ENCODE data around the gene PHOSPHO2. TPM values are rescaled to one million over a fixed set of nuclear protein-coding genes. Genes with fewer than 3 reads are reported as not detected.

Gene PHOSPHO2
- total RNA-seq, 3 donors from 2014 or later (not counting 1 experiment from before 2014, with no cell fraction given): 3.6 to 9.5 (median 5.8) TPM

GRCh38 chr2:169670937-169671336, 23.3 kb upstream of the PHOSPHO2 start:
- H3K4me1 ChIP-seq (ENCODE audit: control insufficient read depth, insufficient read depth, low read length): no peaks in the 10 kb centered on the region
- no peak for ATAC-seq
- WGBS (ENCODE audit: insufficient coverage): 99% methylated on average over 4 of the region's 4 CpGs

GRCh38 chr2:169672406-169672805, 21.9 kb upstream of the PHOSPHO2 start:
- TF ChIP-seq CTCF (IDR thresholded peaks at IDR 0.05): no peak
- H3K27me3 Mint-ChIP-seq (ENCODE audit: low read depth in 2 of 2): peaks cover 17 to 29% of the 10 kb centered on the region in 2 donors
- Histone ChIP-seq H3K36me3 (ENCODE audit: control insufficient read depth, insufficient read depth, low read length) (no peaks in the 10 kb centered on the region), H3K9me3 (ENCODE audit: control insufficient read depth, insufficient read depth, low read length) (no peaks in the 10 kb centered on the region), H3K27ac (ENCODE audit: low read length) (no peak overlapping the region), H3K4me1 (ENCODE audit: control insufficient read depth, insufficient read depth, low read length) (no peaks in the 10 kb centered on the region), H3K27me3 (ENCODE audit: control insufficient read depth, insufficient read depth, low read length) (no peaks in the 10 kb centered on the region), H3K4me3 (ENCODE audit: low read length) (no peak overlapping the region)
- DNase-seq (no peak), ATAC-seq (no peak)
- no peak overlapping the region for H3K4me3 Mint-ChIP-seq
- 38% methylated on average over 6 of the region's 6 CpGs for WGBS (ENCODE audit: insufficient coverage)
- no peak overlapping the region for H3K27ac Mint-ChIP-seq
- intact Hi-C loops (cut with micrococcal nuclease): no loop called here
- H3K4me1 Mint-ChIP-seq: no peaks in the 10 kb centered on the region
- no peaks in the 10 kb centered on the region for H3K36me3 Mint-ChIP-seq
- H3K9me3 Mint-ChIP-seq: no peaks in the 10 kb centered on the region

More at GRCh38 chr2:169670937-169671336, 23.3 kb upstream of the PHOSPHO2 start:
- intact Hi-C loops (cut with micrococcal nuclease): no loop called here
- peaks cover 18 to 19% of the 10 kb centered on the region in 2 donors for H3K27me3 Mint-ChIP-seq (ENCODE audit: low read depth in 2 of 2)
- H3K4me3 Mint-ChIP-seq: no peak overlapping the region
- H3K27ac Mint-ChIP-seq: no peak overlapping the region
- H3K4me1 Mint-ChIP-seq: no peaks in the 10 kb centered on the region
- Histone ChIP-seq H3K27ac (ENCODE audit: low read length) (no peak overlapping the region), H3K27me3 (ENCODE audit: control insufficient read depth, insufficient read depth, low read length) (no peaks in the 10 kb centered on the region), H3K36me3 (ENCODE audit: control insufficient read depth, insufficient read depth, low read length) (no peaks in the 10 kb centered on the region), H3K9me3 (ENCODE audit: control insufficient read depth, insufficient read depth, low read length) (no peaks in the 10 kb centered on the region), H3K4me3 (ENCODE audit: low read length) (no peak overlapping the region)
- no peak for DNase-seq
- TF ChIP-seq CTCF (IDR thresholded peaks at IDR 0.05): no peak
- H3K36me3 Mint-ChIP-seq: no peaks in the 10 kb centered on the region
- no peaks in the 10 kb centered on the region for H3K9me3 Mint-ChIP-seq

GRCh38 chr2:169673106-169673505, 21.2 kb upstream of the PHOSPHO2 start:
- no peaks in the 10 kb centered on the region for H3K4me1 ChIP-seq (ENCODE audit: control insufficient read depth, insufficient read depth, low read length)
- H3K4me3 ChIP-seq (ENCODE audit: low read length): no peak overlapping the region
- H3K4me1 Mint-ChIP-seq: no peaks in the 10 kb centered on the region
- no peak for DNase-seq
- H3K36me3 Mint-ChIP-seq: no peaks in the 10 kb centered on the region
- ATAC-seq: no peak
- no peaks in the 10 kb centered on the region for H3K27me3 ChIP-seq (ENCODE audit: control insufficient read depth, insufficient read depth, low read length)
- TF ChIP-seq CTCF (IDR thresholded peaks at IDR 0.05): no peak
- no peak overlapping the region for H3K4me3 Mint-ChIP-seq
- 100% methylated on average over 2 of the region's 3 CpGs for WGBS (ENCODE audit: insufficient coverage)
- H3K27ac Mint-ChIP-seq: no peak overlapping the region
- H3K27ac ChIP-seq (ENCODE audit: low read length): no peak overlapping the region
- no peaks in the 10 kb centered on the region for H3K36me3 ChIP-seq (ENCODE audit: control insufficient read depth, insufficient read depth, low read length)
- intact Hi-C loops (cut with micrococcal nuclease): no loop called here
- no peaks in the 10 kb centered on the region for H3K9me3 Mint-ChIP-seq
- peaks cover 17 to 30% of the 10 kb centered on the region in 2 donors for H3K27me3 Mint-ChIP-seq (ENCODE audit: low read depth in 2 of 2)
- no peaks in the 10 kb centered on the region for H3K9me3 ChIP-seq (ENCODE audit: control insufficient read depth, insufficient read depth, low read length)

GRCh38 chr2:169673921-169674320, 20.3 kb upstream of the PHOSPHO2 start:
- DNase-seq: no peak
- WGBS (ENCODE audit: insufficient coverage): 100% methylated on average over 2 of the region's 2 CpGs
- H3K27ac ChIP-seq (ENCODE audit: low read length): no peak overlapping the region
- H3K36me3 ChIP-seq (ENCODE audit: control insufficient read depth, insufficient read depth, low read length): no peaks in the 10 kb centered on the region
- Mint-ChIP-seq H3K27ac (no peak overlapping the region), H3K9me3 (no peaks in the 10 kb centered on the region), H3K4me3 (no peak overlapping the region), H3K36me3 (no peaks in the 10 kb centered on the region), H3K27me3 (ENCODE audit: low read depth in 2 of 2) (peaks cover 17 to 30% of the 10 kb centered on the region in 2 donors), H3K4me1 (no peaks in the 10 kb centered on the region)
- intact Hi-C loops (cut with micrococcal nuclease): no loop called here
- ATAC-seq: no peak
- TF ChIP-seq CTCF (IDR thresholded peaks at IDR 0.05): no peak
- H3K4me1 ChIP-seq (ENCODE audit: control insufficient read depth, insufficient read depth, low read length): no peaks in the 10 kb centered on the region
- no peak overlapping the region for H3K4me3 ChIP-seq (ENCODE audit: low read length)
- no peaks in the 10 kb centered on the region for H3K9me3 ChIP-seq (ENCODE audit: control insufficient read depth, insufficient read depth, low read length)
- H3K27me3 ChIP-seq (ENCODE audit: control insufficient read depth, insufficient read depth, low read length): no peaks in the 10 kb centered on the region

Data from natural killer cell (primary cell).